Sigmoid colon (tissue), 7 donors: Measurements from ENCODE around the gene CACNB3. TPM values are rescaled to one million over a fixed set of nuclear protein-coding genes. Genes with fewer than 3 reads are reported as not detected.
"Not testable (repeated sequence)": the region's sequence is repeated elsewhere in the genome, so short reads cannot be mapped to it uniquely, and the experiment has no call there.

Experiments used
- DNase-seq: peaks from one replicate; pipeline ENCODE4 v3.0.0-alpha.2; 2019
- H3K27ac ChIP-seq, 4 donors: fragments of 200-600 bp; sonication (generic); one replicate each; pipeline ENCODE4 v1.5.1; 2016 to 2019; ENCODE audit warnings: mild to moderate bottlenecking in 1 of 4
- H3K27me3 ChIP-seq, 3 donors: fragments of 200-600 bp; sonication (generic); one replicate each; pipeline ENCODE4 v1.5.1; 2019; ENCODE audit warnings: mild to moderate bottlenecking in 1 of 3
- H3K36me3 ChIP-seq, 4 donors: fragments of 200-600 bp; sonication (generic); one replicate each; pipeline ENCODE4 v1.5.1; 2016 to 2019
- H3K4me1 ChIP-seq, 4 donors: fragments of 200-600 bp; sonication (generic); one replicate each; pipeline ENCODE4 v1.5.1; 2017 to 2019
- H3K4me3 ChIP-seq, 4 donors: fragments of 200-600 bp; sonication (generic); one replicate each; pipeline ENCODE4 v1.5.1; 2017 to 2019; ENCODE audit warnings: mild to moderate bottlenecking in 2 of 4, moderate library complexity in 1 of 4
- H3K9me3 ChIP-seq, 4 donors: fragments of 200-600 bp in 3 of 4; sonication (generic) in 3 of 4; one replicate each; pipeline versions ENCODE4 v1.5.1 to v1.6.1; 2013 to 2019
- CTCF ChIP-seq, 4 experiments: fragments of 450-650 bp in 3 of 4; fragments of 200-600 bp in 1 of 4; IDR thresholded peaks; one replicate each; pipeline ENCODE4 v1.5.1; 2016 to 2019; ENCODE audit warnings: antibody characterized with exemption in 4 of 4, mild to moderate bottlenecking in 3 of 4, moderate library complexity in 2 of 4
- EP300 ChIP-seq, 4 donors: sonication (generic); formaldehyde crosslinking; IDR thresholded peaks; one replicate each; pipeline ENCODE4 v1.6.1; 2017; ENCODE audit warnings: antibody characterized with exemption in 4 of 4
- POLR2A ChIP-seq, 2 donors: fragments of 450-650 bp; IDR thresholded peaks; one replicate each; pipeline ENCODE4 v1.6.1; 2016; ENCODE audit warnings: antibody characterized with exemption in 2 of 2, mild to moderate bottlenecking in 2 of 2, moderate library complexity in 2 of 2
- POLR2AphosphoS5 ChIP-seq, 4 donors: sonication (generic); formaldehyde crosslinking; IDR thresholded peaks; one replicate each; pipeline ENCODE4 v1.6.1; 2017; ENCODE audit warnings: antibody characterized with exemption in 4 of 4
- WGBS, 2 donors: extraction: QIAGEN DNeasy Blood & Tissue Kit; methylation state at CpG; one replicate each; pipeline ENCODE4 v1.1.7; 2013; 5-methylcytosine and 5-hydroxymethylcytosine counted together
- intact Hi-C: fragments of 100-400 bp; cut with DNase I; formaldehyde crosslinking; loops from one replicate; pipeline ENCODE4 v1.15.1; 2023
- polyA plus RNA-seq, 3 donors: library from polyadenylated mRNA; stranded (reverse); fragments of 200-250 nt; gene quantifications; one replicate each; pipeline ENCODE4 v1.2.3, GENCODE V29; 2013
- small RNA-seq, 3 donors: library from RNA; depleted of rRNA; stranded (forward); fragments of <200 nt; gene quantifications; one replicate each; pipeline ENCODE3, GENCODE V24; 2016
- total RNA-seq, 4 donors: library from RNA; depleted of rRNA; stranded (reverse); fragments of >200 nt; gene quantifications; one replicate each; pipeline ENCODE4 v1.1.0, GENCODE V29; 2016
- donor health status: healthy with polysubstance abuse.
- donor health status: Bipolar disorder and iron deficiency.
- donor health status: healthy.

CACNB3 gene
- total and polyA plus RNA-seq, 7 donors = 10.7 to 32.1 (median 21.0) TPM

GRCh38 chr12:48873096-48873495 lies 54.8 kb downstream of the CACNB3 start:
- no peak overlapping the region for H3K4me3 ChIP-seq
- intact Hi-C loops = no loop called here
- H3K27me3 ChIP-seq = no peaks in the 10 kb centered on the region
- no peaks in the 10 kb centered on the region for H3K9me3 ChIP-seq
- no peak overlapping the region for H3K27ac ChIP-seq
- WGBS, 2 donors = 81 to 89% methylated on average over 4 of the region's 4 CpGs
- H3K4me1 ChIP-seq = no peaks in the 10 kb centered on the region
- DNase-seq = no peak
- TF ChIP-seq EP300 (IDR thresholded peaks at IDR 0.05) = no peak
- no peak for TF ChIP-seq POLR2A (IDR thresholded peaks at IDR 0.05)
- TF ChIP-seq POLR2AphosphoS5 (IDR thresholded peaks at IDR 0.05) = no peak
- no peak for TF ChIP-seq CTCF (IDR thresholded peaks at IDR 0.05)
- no peaks in the 10 kb centered on the region for H3K36me3 ChIP-seq

GRCh38 chr12:48873534-48873933 lies 55.2 kb downstream of the CACNB3 start:
- H3K4me1 ChIP-seq, H3K4me3 ChIP-seq, intact Hi-C loops, H3K27ac ChIP-seq, H3K36me3 ChIP-seq, DNase-seq, H3K27me3 ChIP-seq, H3K9me3 ChIP-seq: not testable (repeated sequence)
- 55 to 76% methylated on average over 8 of the region's 8 CpGs for WGBS, 2 donors

- Histone ChIP-seq H3K4me3 (no peak overlapping the region), H3K9me3 (no peaks in the 10 kb centered on the region), H3K4me1 (no peaks in the 10 kb centered on the region), H3K27me3 (peaks cover 0 to 4% (median 0%) of the 10 kb centered on the region in 3 donors), H3K36me3 (no peaks in the 10 kb centered on the region), H3K27ac (no peak overlapping the region)
- WGBS, 2 donors = 91 to 95% methylated on average over 4 of the region's 4 CpGs
- no peak for DNase-seq
- no peak for TF ChIP-seq EP300 (IDR thresholded peaks at IDR 0.05)
- TF ChIP-seq POLR2AphosphoS5 (IDR thresholded peaks at IDR 0.05) = no peak
- TF ChIP-seq POLR2A (IDR thresholded peaks at IDR 0.05) = no peak
- no peak for TF ChIP-seq CTCF (IDR thresholded peaks at IDR 0.05)
- intact Hi-C loops = no loop called here
Measured at GRCh38 chr12:48875944-48876515, 57.7 kb downstream of the CACNB3 start.

Small RNA genes lying within 50 kb of the gene (small RNA-seq; reads per million reads assigned to genes)
- 0 reads per million in 3 donors for gene MIR4701
- gene RF00019 = 0 reads per million in 3 donors

Other genes starting within 250 kb of the CACNB3 start
- gene LALBA, start 248.4 kb upstream of the CACNB3 start, total RNA-seq = not detected
- not detected for gene LALBA, start 248.4 kb upstream of the CACNB3 start, polyA plus RNA-seq
- gene KANSL2, start 136.3 kb upstream of the CACNB3 start, total RNA-seq = 10 to 100 TPM; 28.2 to 63.0 (median 37.0) TPM
- 10 to 100 TPM; 13.2 to 26.2 (median 14.8) TPM for gene KANSL2, start 136.3 kb upstream of the CACNB3 start, polyA plus RNA-seq
- 10 to 100 TPM; 20.7 to 29.2 (median 23.9) TPM for gene CCNT1, start 101.8 kb upstream of the CACNB3 start, total RNA-seq
- gene CCNT1, start 101.8 kb upstream of the CACNB3 start, polyA plus RNA-seq = 1 to 10 TPM; 3.0 to 7.9 (median 3.7) TPM
- 10 to 100 TPM; 15.2 to 28.5 (median 16.6) TPM for gene ADCY6, start 29.4 kb upstream of the CACNB3 start, total RNA-seq
- 10 to 100 TPM; 10.2 to 52.5 (median 10.9) TPM for gene ADCY6, start 29.4 kb upstream of the CACNB3 start, polyA plus RNA-seq
- 10 to 100 TPM; 52.8 to 91.5 (median 56.3) TPM for gene DDX23, start 33.7 kb downstream of the CACNB3 start, total RNA-seq
- gene DDX23, start 33.7 kb downstream of the CACNB3 start, polyA plus RNA-seq = 10 to 100 TPM; 32.4 to 72.0 (median 40.7) TPM
- gene RND1, start 47.4 kb downstream of the CACNB3 start, total RNA-seq = 1 to 10 TPM in 1 of 4 donors, under 1 TPM in 1, not detected in 2; 0.36 to 5.2 TPM
- 10 to 100 TPM in 1 of 3 donors, 1 to 10 TPM in 2; 2.4 to 16.2 (median 8.0) TPM for gene RND1, start 47.4 kb downstream of the CACNB3 start, polyA plus RNA-seq
- gene FKBP11, start 107.0 kb downstream of the CACNB3 start, total RNA-seq = 1 to 10 TPM; 4.6 to 7.5 (median 6.4) TPM
- 10 to 100 TPM; 12.0 to 50.2 (median 12.3) TPM for gene FKBP11, start 107.0 kb downstream of the CACNB3 start, polyA plus RNA-seq
- 10 to 100 TPM; 37.9 to 61.0 (median 49.3) TPM for gene ARF3, start 139.0 kb downstream of the CACNB3 start, total RNA-seq
- gene ARF3, start 139.0 kb downstream of the CACNB3 start, polyA plus RNA-seq = 100 to 1,000 TPM in 2 of 3 donors, 10 to 100 TPM in 1; 87.7 to 161 (median 132) TPM
- gene WNT10B, start 153.2 kb downstream of the CACNB3 start, total RNA-seq = under 1 TPM in 3 of 4 donors, not detected in 1; 0.28 to 0.49 (median 0.36) TPM
- gene WNT10B, start 153.2 kb downstream of the CACNB3 start, polyA plus RNA-seq = 1 to 10 TPM in 1 of 3 donors, not detected in 2; 1.0 TPM
- gene WNT1, start 159.8 kb downstream of the CACNB3 start, total RNA-seq = not detected
- under 1 TPM in 1 of 3 donors, not detected in 2; 0.10 TPM for gene WNT1, start 159.8 kb downstream of the CACNB3 start, polyA plus RNA-seq
- gene DDN, start 180.9 kb downstream of the CACNB3 start, total RNA-seq = under 1 TPM in 1 of 4 donors, not detected in 3; 0.14 TPM
- under 1 TPM in 2 of 3 donors, not detected in 1; 0.60 to 0.69 TPM for gene DDN, start 180.9 kb downstream of the CACNB3 start, polyA plus RNA-seq
- 10 to 100 TPM; 49.6 to 71.3 (median 60.0) TPM for gene PRKAG1, start 200.3 kb downstream of the CACNB3 start, total RNA-seq
- gene PRKAG1, start 200.3 kb downstream of the CACNB3 start, polyA plus RNA-seq = 10 to 100 TPM; 48.6 to 71.2 (median 61.3) TPM
- 10 to 100 TPM; 18.2 to 52.9 (median 30.6) TPM for gene KMT2D, start 242.3 kb downstream of the CACNB3 start, total RNA-seq
- gene KMT2D, start 242.3 kb downstream of the CACNB3 start, polyA plus RNA-seq = 10 to 100 TPM in 2 of 3 donors, 1 to 10 TPM in 1; 1.8 to 61.8 (median 10.2) TPM